ENCODE results near the gene BCL10.

BCL10 gene

GRCh38 chr1:85316321-85316720 is 39.9 kb upstream of the BCL10 start:
- no peaks in the 10 kb centered on the region for H3K27me3 ChIP-seq (ENCODE audit: insufficient read depth, low read length)
- H3K79me2 ChIP-seq (ENCODE audit: control insufficient read depth, insufficient read depth, low read length, unreplicated experiment), result peaks cover 17% of the 10 kb centered on the region
- peaks cover 88% of the 10 kb centered on the region for H3K4me1 ChIP-seq (ENCODE audit: control insufficient read depth, insufficient read depth, low read length, unreplicated experiment)
- no peak overlapping the region for H3K4me3 ChIP-seq (ENCODE audit: low read depth, low read length)
- H2AFZ ChIP-seq (ENCODE audit: low read length, unreplicated experiment), result no peak overlapping the region
- H3K27ac ChIP-seq (ENCODE audit: low read depth, low read length), result peak overlapping the region; percentile 97
- H3K36me3 ChIP-seq (ENCODE audit: insufficient read depth, low read length), result peaks cover 10% of the 10 kb centered on the region; the same call in 1 of the 2 replicates

- peaks cover 83% of the 10 kb centered on the region for H3K4me1 ChIP-seq (ENCODE audit: control insufficient read depth, insufficient read depth, low read length, unreplicated experiment)
- no peak overlapping the region for H2AFZ ChIP-seq (ENCODE audit: low read length, unreplicated experiment)
- peaks cover 10% of the 10 kb centered on the region; the same call in 1 of the 2 replicates for H3K36me3 ChIP-seq (ENCODE audit: insufficient read depth, low read length)
- peak overlapping the region; percentile 97 for H3K27ac ChIP-seq (ENCODE audit: low read depth, low read length)
- H3K79me2 ChIP-seq (ENCODE audit: control insufficient read depth, insufficient read depth, low read length, unreplicated experiment), result peaks cover 17% of the 10 kb centered on the region
- no peaks in the 10 kb centered on the region for H3K27me3 ChIP-seq (ENCODE audit: insufficient read depth, low read length)
- H3K4me3 ChIP-seq (ENCODE audit: low read depth, low read length), result no peak overlapping the region
Measured at GRCh38 chr1:85315789-85316188, 39.4 kb upstream of the BCL10 start.

GRCh38 chr1:85314726-85315125 is 38.3 kb upstream of the BCL10 start:
- Histone ChIP-seq H2AFZ (ENCODE audit: low read length, unreplicated experiment) (no peak overlapping the region), H3K27ac (ENCODE audit: low read depth, low read length) (peak overlapping the region; percentile 97), H3K79me2 (ENCODE audit: control insufficient read depth, insufficient read depth, low read length, unreplicated experiment) (peaks cover 17% of the 10 kb centered on the region), H3K4me3 (ENCODE audit: low read depth, low read length) (no peak overlapping the region), H3K27me3 (ENCODE audit: insufficient read depth, low read length) (no peaks in the 10 kb centered on the region), H3K36me3 (ENCODE audit: insufficient read depth, low read length) (peaks cover 8% of the 10 kb centered on the region; the same call in 1 of the 2 replicates), H3K4me1 (ENCODE audit: control insufficient read depth, insufficient read depth, low read length, unreplicated experiment) (peaks cover 73% of the 10 kb centered on the region)

GRCh38 chr1:85313888-85314696 is 37.7 kb upstream of the BCL10 start:
- no peak overlapping the region for H2AFZ ChIP-seq (ENCODE audit: low read length, unreplicated experiment)
- no peaks in the 10 kb centered on the region for H3K27me3 ChIP-seq (ENCODE audit: insufficient read depth, low read length)
- peaks cover 13% of the 10 kb centered on the region for H3K79me2 ChIP-seq (ENCODE audit: control insufficient read depth, insufficient read depth, low read length, unreplicated experiment)
- peaks cover 7% of the 10 kb centered on the region; the same call in 1 of the 2 replicates for H3K36me3 ChIP-seq (ENCODE audit: insufficient read depth, low read length)
- H3K4me3 ChIP-seq (ENCODE audit: low read depth, low read length), result peak overlapping the region; percentile 20; the same call in 1 of the 2 replicates
- H3K4me1 ChIP-seq (ENCODE audit: control insufficient read depth, insufficient read depth, low read length, unreplicated experiment), result peaks cover 67% of the 10 kb centered on the region
- peak overlapping the region; percentile 97 for H3K27ac ChIP-seq (ENCODE audit: low read depth, low read length)

GRCh38 chr1:85311818-85312217 is 35.4 kb upstream of the BCL10 start:
- Histone ChIP-seq H3K4me3 (ENCODE audit: low read depth, low read length) (no peak overlapping the region; the same call in 1 of the 2 replicates), H2AFZ (ENCODE audit: low read length, unreplicated experiment) (no peak overlapping the region), H3K27ac (ENCODE audit: low read depth, low read length) (peak overlapping the region; percentile 69), H3K4me1 (ENCODE audit: control insufficient read depth, insufficient read depth, low read length, unreplicated experiment) (peaks cover 55% of the 10 kb centered on the region), H3K36me3 (ENCODE audit: insufficient read depth, low read length) (0 out of 2 replicates have a peak, but pooled peaks cover 3% of the 10 kb centered on the region), H3K27me3 (ENCODE audit: insufficient read depth, low read length) (no peaks in the 10 kb centered on the region), H3K79me2 (ENCODE audit: control insufficient read depth, insufficient read depth, low read length, unreplicated experiment) (peaks cover 4% of the 10 kb centered on the region)

- H3K79me2 ChIP-seq (ENCODE audit: control insufficient read depth, insufficient read depth, low read length, unreplicated experiment), result no peaks in the 10 kb centered on the region
- no peak overlapping the region for H3K4me3 ChIP-seq (ENCODE audit: low read depth, low read length)
- H3K36me3 ChIP-seq (ENCODE audit: insufficient read depth, low read length), result 0 out of 2 replicates have a peak, but pooled peaks cover 3% of the 10 kb centered on the region
- no peak overlapping the region for H3K27ac ChIP-seq (ENCODE audit: low read depth, low read length)
- peaks cover 27% of the 10 kb centered on the region for H3K4me1 ChIP-seq (ENCODE audit: control insufficient read depth, insufficient read depth, low read length, unreplicated experiment)
- no peaks in the 10 kb centered on the region for H3K27me3 ChIP-seq (ENCODE audit: insufficient read depth, low read length)
- no peak overlapping the region for H2AFZ ChIP-seq (ENCODE audit: low read length, unreplicated experiment)
Measured at GRCh38 chr1:85308833-85309350, 32.5 kb upstream of the BCL10 start.

GRCh38 chr1:85307987-85308832 is 31.8 kb upstream of the BCL10 start:
- Histone ChIP-seq H3K27ac (ENCODE audit: low read depth, low read length) (no peak overlapping the region), H3K4me3 (ENCODE audit: low read depth, low read length) (no peak overlapping the region), H3K36me3 (ENCODE audit: insufficient read depth, low read length) (0 out of 2 replicates have a peak, but pooled peaks cover 2% of the 10 kb centered on the region), H3K4me1 (ENCODE audit: control insufficient read depth, insufficient read depth, low read length, unreplicated experiment) (peaks cover 21% of the 10 kb centered on the region), H3K27me3 (ENCODE audit: insufficient read depth, low read length) (no peaks in the 10 kb centered on the region), H2AFZ (ENCODE audit: low read length, unreplicated experiment) (no peak overlapping the region), H3K79me2 (ENCODE audit: control insufficient read depth, insufficient read depth, low read length, unreplicated experiment) (no peaks in the 10 kb centered on the region)

GRCh38 chr1:85306236-85306635 is 29.8 kb upstream of the BCL10 start:
- no peak overlapping the region for H3K4me3 ChIP-seq (ENCODE audit: low read depth, low read length)

GRCh38 chr1:85303440-85304162 is 27.2 kb upstream of the BCL10 start:
- Histone ChIP-seq H3K4me3 (ENCODE audit: low read depth, low read length) (no peak overlapping the region), H3K36me3 (ENCODE audit: insufficient read depth, low read length) (no peaks in the 10 kb centered on the region), H3K79me2 (ENCODE audit: control insufficient read depth, insufficient read depth, low read length, unreplicated experiment) (no peaks in the 10 kb centered on the region), H3K4me1 (ENCODE audit: control insufficient read depth, insufficient read depth, low read length, unreplicated experiment) (peaks cover 10% of the 10 kb centered on the region), H2AFZ (ENCODE audit: low read length, unreplicated experiment) (no peak overlapping the region), H3K27ac (ENCODE audit: low read depth, low read length) (no peak overlapping the region), H3K27me3 (ENCODE audit: insufficient read depth, low read length) (no peaks in the 10 kb centered on the region)

More at GRCh38 chr1:85306236-85306635, 29.8 kb upstream of the BCL10 start:
- H2AFZ ChIP-seq (ENCODE audit: low read length, unreplicated experiment), result no peak overlapping the region
- H3K36me3 ChIP-seq (ENCODE audit: insufficient read depth, low read length), result no peaks in the 10 kb centered on the region
- H3K27ac ChIP-seq (ENCODE audit: low read depth, low read length), result no peak overlapping the region
- H3K4me1 ChIP-seq (ENCODE audit: control insufficient read depth, insufficient read depth, low read length, unreplicated experiment), result peaks cover 7% of the 10 kb centered on the region
- H3K79me2 ChIP-seq (ENCODE audit: control insufficient read depth, insufficient read depth, low read length, unreplicated experiment), result no peaks in the 10 kb centered on the region
- H3K27me3 ChIP-seq (ENCODE audit: insufficient read depth, low read length), result no peaks in the 10 kb centered on the region

GRCh38 chr1:85300140-85300539 is 23.7 kb upstream of the BCL10 start:
- Histone ChIP-seq H3K79me2 (ENCODE audit: control insufficient read depth, insufficient read depth, low read length, unreplicated experiment) (no peaks in the 10 kb centered on the region), H2AFZ (ENCODE audit: low read length, unreplicated experiment) (no peak overlapping the region), H3K27me3 (ENCODE audit: insufficient read depth, low read length) (no peaks in the 10 kb centered on the region), H3K4me3 (ENCODE audit: low read depth, low read length) (no peak overlapping the region), H3K27ac (ENCODE audit: low read depth, low read length) (no peak overlapping the region), H3K4me1 (ENCODE audit: control insufficient read depth, insufficient read depth, low read length, unreplicated experiment) (peaks cover 26% of the 10 kb centered on the region), H3K36me3 (ENCODE audit: insufficient read depth, low read length) (no peaks in the 10 kb centered on the region)
